OCI-LY7 (cell line): Measurements from ENCODE around the gene HS3ST5. TPM values are rescaled to one million over a fixed set of nuclear protein-coding genes. Genes with fewer than 3 reads are reported as not detected.

Source experiments
- BruUV-seq: library from RNA; stranded (reverse); fragments of 400-500 nt; replicated peaks from 2 replicates; lab custom pipeline; 2021; lab: Mats Ljungman, UMichigan
- CTCF ChIA-PET: fragments of 300-600 bp; sonication (Branson Sonifier 250); formaldehyde crosslinking; loops from one replicate; lab custom pipeline; 2022; ENCODE audit warnings: antibody characterized with exemption; ENCODE audit not compliant: unreplicated experiment; lab: Charles Lee
- POLR2A ChIA-PET: fragments of 300-600 bp; sonication (Branson Sonifier 250); formaldehyde crosslinking; loops from one replicate; lab custom pipeline; 2022; ENCODE audit warnings: antibody characterized with exemption; lab: Charles Lee
- DNase-seq: peaks from one replicate; pipeline ENCODE4 v3.0.0-alpha.2; 2015; ENCODE audit warnings: low spot score
- H2AFZ ChIP-seq: fragments of 200-600 bp; sonication (generic), shearing (Covaris generic); 2 replicates; pipeline ENCODE4 v1.6.1; 2014; ENCODE audit warnings: mild to moderate bottlenecking, antibody characterized with exemption, low read length, moderate library complexity
- H3K27ac ChIP-seq: fragments of 200-600 bp; sonication (generic); 2 replicates; pipeline ENCODE4 v1.5.1; 2014; ENCODE audit warnings: mixed run types, low read depth, mild to moderate bottlenecking, moderate library complexity, low read length, inconsistent platforms; ENCODE audit not compliant: poor library complexity, severe bottlenecking
- H3K36me3 ChIP-seq: fragments of 200-600 bp; sonication (generic); 2 replicates; pipeline ENCODE4 v1.6.1; 2014; ENCODE audit warnings: mild to moderate bottlenecking, antibody characterized with exemption, low read length, moderate library complexity, mixed read lengths; ENCODE audit not compliant: insufficient read depth
- H3K4me1 ChIP-seq: fragments of 200-600 bp; sonication (generic); 2 replicates; pipeline ENCODE4 v1.5.1; 2014; ENCODE audit warnings: mild to moderate bottlenecking, low read length; ENCODE audit not compliant: insufficient read depth, poor library complexity, severe bottlenecking
- H3K4me2 ChIP-seq: fragments of 200-600 bp; sonication (generic); 2 replicates; pipeline ENCODE4 v1.6.1; 2014; ENCODE audit warnings: mild to moderate bottlenecking, low read length
- H3K4me3 ChIP-seq: fragments of 200-600 bp; sonication (generic); 2 replicates; pipeline ENCODE4 v1.5.1; 2014; ENCODE audit warnings: mild to moderate bottlenecking, low read depth, low read length; ENCODE audit not compliant: poor library complexity, severe bottlenecking
- H3K79me2 ChIP-seq: fragments of 200-600 bp; sonication (generic); 2 replicates; pipeline ENCODE4 v1.6.1; 2016; ENCODE audit warnings: low read depth, mild to moderate bottlenecking, low read length, moderate library complexity, mixed read lengths; ENCODE audit not compliant: insufficient read depth
- H3K9me2 ChIP-seq: fragments of 200-600 bp; sonication (generic); 2 replicates; pipeline ENCODE4 v1.6.1; 2016; ENCODE audit warnings: mild to moderate bottlenecking, low read length, mixed read lengths; ENCODE audit not compliant: insufficient read depth
- H3K9me3 ChIP-seq: fragments of 200-600 bp; sonication (generic); 2 replicates; pipeline ENCODE4 v1.6.1; 2014; ENCODE audit warnings: mild to moderate bottlenecking, mixed run types, low read length, mixed read lengths
- H4K20me1 ChIP-seq: fragments of 200-600 bp; sonication (generic); 2 replicates; pipeline ENCODE4 v1.6.1; 2014; ENCODE audit warnings: mild to moderate bottlenecking, antibody characterized with exemption, low read length, moderate library complexity, mixed read lengths; ENCODE audit not compliant: insufficient read depth
- EZH2phosphoT487 ChIP-seq: fragments of 200-600 bp; sonication (generic); IDR thresholded peaks from 2 replicates; pipeline ENCODE4 v1.6.1; 2018; ENCODE audit warnings: low read depth, borderline replicate concordance, mild to moderate bottlenecking, mixed run types, antibody characterized with exemption, low read length, moderate library complexity, mixed read lengths
- intact Hi-C: fragments of 100-400 bp; cut with micrococcal nuclease; formaldehyde crosslinking; loops from one replicate; pipeline ENCODE4 v1.10.0; 2022; ENCODE audit not compliant: unreplicated experiment
- total RNA-seq, 2 experiments: library from RNA; depleted of rRNA in 1 of 2; stranded (reverse); fragments of >200 nt in 1 of 2; shearing (Covaris generic) in 1 of 2; gene quantifications; 2 replicates each; pipeline ENCODE4 v1.2.3, GENCODE V29; 2014 to 2022
- TF ChIP-seq, protein P1 (sequence below): fragments of 200-600 bp; sonication (generic); conservative IDR thresholded peaks from 2 replicates; pipeline ENCODE4 v1.5.1; 2014; ENCODE audit warnings: mild to moderate bottlenecking, antibody characterized with exemption, low read length, moderate library complexity, mixed read lengths

The HS3ST5 gene
- total RNA-seq, 2 experiments from 2014 or later, result not detected

- H3K4me1 ChIP-seq, result no peaks in the 10 kb centered on the region
- CTCF ChIA-PET, result no interaction called here
- H3K4me3 ChIP-seq, result no peak overlapping the region
- H3K4me2 ChIP-seq, result no peak overlapping the region
- POLR2A ChIA-PET, result no interaction called here
- H3K9me2 ChIP-seq, result no peaks in the 10 kb centered on the region
- H4K20me1 ChIP-seq, result no peaks in the 10 kb centered on the region
- no peak for DNase-seq
- TF ChIP-seq EZH2phosphoT487, result no peak
- TF ChIP-seq, protein P1, sequence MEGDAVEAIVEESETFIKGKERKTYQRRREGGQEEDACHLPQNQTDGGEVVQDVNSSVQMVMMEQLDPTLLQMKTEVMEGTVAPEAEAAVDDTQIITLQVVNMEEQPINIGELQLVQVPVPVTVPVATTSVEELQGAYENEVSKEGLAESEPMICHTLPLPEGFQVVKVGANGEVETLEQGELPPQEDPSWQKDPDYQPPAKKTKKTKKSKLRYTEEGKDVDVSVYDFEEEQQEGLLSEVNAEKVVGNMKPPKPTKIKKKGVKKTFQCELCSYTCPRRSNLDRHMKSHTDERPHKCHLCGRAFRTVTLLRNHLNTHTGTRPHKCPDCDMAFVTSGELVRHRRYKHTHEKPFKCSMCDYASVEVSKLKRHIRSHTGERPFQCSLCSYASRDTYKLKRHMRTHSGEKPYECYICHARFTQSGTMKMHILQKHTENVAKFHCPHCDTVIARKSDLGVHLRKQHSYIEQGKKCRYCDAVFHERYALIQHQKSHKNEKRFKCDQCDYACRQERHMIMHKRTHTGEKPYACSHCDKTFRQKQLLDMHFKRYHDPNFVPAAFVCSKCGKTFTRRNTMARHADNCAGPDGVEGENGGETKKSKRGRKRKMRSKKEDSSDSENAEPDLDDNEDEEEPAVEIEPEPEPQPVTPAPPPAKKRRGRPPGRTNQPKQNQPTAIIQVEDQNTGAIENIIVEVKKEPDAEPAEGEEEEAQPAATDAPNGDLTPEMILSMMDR, result no peak
- H3K79me2 ChIP-seq, result no peaks in the 10 kb centered on the region
- BruUV-seq, result no TSS peak
- H2AFZ ChIP-seq, result no peak overlapping the region
- H3K36me3 ChIP-seq, result no peaks in the 10 kb centered on the region
- intact Hi-C loops, result no loop called here
- no peaks in the 10 kb centered on the region for H3K9me3 ChIP-seq
- H3K27ac ChIP-seq, result no peak overlapping the region
These were observed 267.0 kb downstream of the HS3ST5 start for GRCh38 chr6:114075777-114076176.

- no peaks in the 10 kb centered on the region for H3K9me2 ChIP-seq
- ChIA-PET CTCF (no interaction called here), POLR2A (no interaction called here)
- no peaks in the 10 kb centered on the region for H4K20me1 ChIP-seq
- no peak for DNase-seq
- no TSS peak for BruUV-seq
- TF ChIP-seq EZH2phosphoT487, result no peak
- TF ChIP-seq, protein P1, result no peak
- no peak overlapping the region for H3K4me3 ChIP-seq
- intact Hi-C loops, result no loop called here
- H3K36me3 ChIP-seq, result no peaks in the 10 kb centered on the region
- H2AFZ ChIP-seq, result no peak overlapping the region
- H3K4me1 ChIP-seq, result no peaks in the 10 kb centered on the region
- no peak overlapping the region for H3K27ac ChIP-seq
- H3K4me2 ChIP-seq, result no peak overlapping the region
- no peaks in the 10 kb centered on the region for H3K9me3 ChIP-seq
- H3K79me2 ChIP-seq, result no peaks in the 10 kb centered on the region
These were observed 267.5 kb downstream of the HS3ST5 start for GRCh38 chr6:114075300-114075699.

GRCh38 chr6:114068771-114069170 lies 274.1 kb downstream of the HS3ST5 start:
- POLR2A ChIA-PET, result no interaction called here
- no peaks in the 10 kb centered on the region for H3K36me3 ChIP-seq

More at GRCh38 chr6:114068771-114069170, 274.1 kb downstream of the HS3ST5 start:
- H2AFZ ChIP-seq, result no peak overlapping the region
- TF ChIP-seq, protein P1, result no peak
- no peak overlapping the region for H3K27ac ChIP-seq
- no peaks in the 10 kb centered on the region for H3K9me2 ChIP-seq
- H4K20me1 ChIP-seq, result no peaks in the 10 kb centered on the region; the same call in 1 of the 2 replicates
- no peak for DNase-seq
- intact Hi-C loops, result no loop called here
- no peaks in the 10 kb centered on the region for H3K4me1 ChIP-seq
- BruUV-seq, result no TSS peak
- no peak overlapping the region for H3K4me3 ChIP-seq
- CTCF ChIA-PET, result no interaction called here
- no peak overlapping the region for H3K4me2 ChIP-seq
- H3K9me3 ChIP-seq, result no peaks in the 10 kb centered on the region
- no peaks in the 10 kb centered on the region for H3K79me2 ChIP-seq
